HEK293 (cell line): Measurements from ENCODE around the gene COG1.
"Not testable (repeated sequence)": the region's sequence is repeated elsewhere in the genome, so short reads cannot be mapped to it uniquely, and the experiment has no call there.

Experiments
- CTCF ChIA-PET: fragments of 350-600 bp; formaldehyde crosslinking; extraction: SDS; loops from one replicate; lab custom pipeline; 2021; ENCODE audit warnings: antibody characterized with exemption; lab: Yijun Ruan, JAX
- POLR2A ChIA-PET: fragments of 300-600 bp; formaldehyde crosslinking; extraction: SDS; loops from one replicate; lab custom pipeline; 2020; ENCODE audit warnings: antibody characterized with exemption, inconsistent platforms; lab: Yijun Ruan, JAX
- H3K27ac ChIP-seq: fragments of 200-500 bp; sonication (Bioruptor generic); 2 replicates; pipeline ENCODE4 v1.5.1; 2014; ENCODE audit warnings: low read depth, low read length, control low read depth, inconsistent platforms; ENCODE audit errors: extremely low read depth
- H3K36me3 ChIP-seq, 2 experiments: fragments of 200-500 bp in 1 of 2; sonication (Bioruptor generic) in 1 of 2; 1 replicate in 1 of 2; 2 replicates in 1 of 2; pipeline ENCODE4 v1.5.1; 2014 to 2017; ENCODE audit warnings: inconsistent platforms in 2 of 2, low read length in 2 of 2; ENCODE audit not compliant: control insufficient read depth in 2 of 2, insufficient read depth in 1 of 2
- H3K4me1 ChIP-seq: fragments of 200-500 bp; sonication (Bioruptor generic); 2 replicates; pipeline ENCODE4 v1.5.1; 2014; ENCODE audit warnings: mild to moderate bottlenecking, low read length, inconsistent platforms; ENCODE audit not compliant: control insufficient read depth, insufficient read depth
- H3K4me3 ChIP-seq: 2 replicates; pipeline ENCODE4 v1.5.1; 2011; ENCODE audit warnings: low read depth, mild to moderate bottlenecking, control low read depth, low read length, moderate library complexity
- H3K9me3 ChIP-seq: fragments of 200-500 bp; sonication (Bioruptor generic); 2 replicates; pipeline ENCODE4 v1.5.1; 2014; ENCODE audit warnings: low read depth, low read length, inconsistent platforms; ENCODE audit not compliant: control insufficient read depth, insufficient read depth
- HOXD13 ChIP-seq: sonication (generic); formaldehyde crosslinking; IDR thresholded peaks from 2 replicates; pipeline ENCODE4 v1.8.0; 2022; ENCODE audit warnings: missing genetic modification reagents, borderline replicate concordance
- KLF16 ChIP-seq: fragments of 450-650 bp; formaldehyde crosslinking; IDR thresholded peaks from 2 replicates; pipeline ENCODE4 v1.5.1; 2017; ENCODE audit warnings: missing biosample characterization, missing genetic modification characterization
- KLF8 ChIP-seq: fragments of 450-650 bp; formaldehyde crosslinking; IDR thresholded peaks from 2 replicates; pipeline ENCODE4 v1.5.1; 2016; ENCODE audit warnings: missing biosample characterization, missing genetic modification characterization
- ZBTB26 ChIP-seq: fragments of 450-650 bp; formaldehyde crosslinking; optimal IDR thresholded peaks from 2 replicates; pipeline ENCODE3; 2016; ENCODE audit warnings: missing biosample characterization, mild to moderate bottlenecking, missing genetic modification characterization
- ZNF10 ChIP-seq: fragments of 450-650 bp; formaldehyde crosslinking; IDR thresholded peaks from 2 replicates; pipeline ENCODE4 v1.5.1; 2017; ENCODE audit warnings: missing biosample characterization, missing genetic modification characterization
- ZNF214 ChIP-seq: fragments of 450-650 bp; formaldehyde crosslinking; IDR thresholded peaks from 2 replicates; pipeline ENCODE4 v1.5.1; 2017; ENCODE audit warnings: missing biosample characterization, mild to moderate bottlenecking, missing genetic modification characterization, borderline replicate concordance
- ZNF266 ChIP-seq: fragments of 450-650 bp; formaldehyde crosslinking; IDR thresholded peaks from 2 replicates; pipeline ENCODE4 v1.5.1; 2016; ENCODE audit warnings: missing biosample characterization, missing genetic modification characterization, low read depth
- ZNF341 ChIP-seq: fragments of 450-650 bp; formaldehyde crosslinking; IDR thresholded peaks from 2 replicates; pipeline ENCODE4; 2016; ENCODE audit warnings: low read depth, missing biosample characterization, missing genetic modification characterization
- ZNF37A ChIP-seq: fragments of 450-650 bp; IDR thresholded peaks from 2 replicates; pipeline ENCODE4 v1.5.1; 2018; ENCODE audit warnings: missing biosample characterization, missing genetic modification characterization
- ZNF404 ChIP-seq: fragments of 450-650 bp; formaldehyde crosslinking; IDR thresholded peaks from 2 replicates; pipeline ENCODE4 v1.5.1; 2017; ENCODE audit warnings: missing biosample characterization, missing genetic modification characterization
- ZNF426 ChIP-seq: fragments of 450-650 bp; formaldehyde crosslinking; IDR thresholded peaks from 2 replicates; pipeline ENCODE4 v1.5.1; 2017; ENCODE audit warnings: missing biosample characterization, missing genetic modification characterization, mild to moderate bottlenecking, inconsistent platforms, moderate library complexity
- ZNF549 ChIP-seq: fragments of 450-650 bp; IDR thresholded peaks from 2 replicates; pipeline ENCODE4 v1.5.1; 2018; ENCODE audit warnings: missing biosample characterization, missing genetic modification characterization, mild to moderate bottlenecking, inconsistent platforms, moderate library complexity
- ZNF555 ChIP-seq: fragments of 450-650 bp; formaldehyde crosslinking; conservative IDR thresholded peaks from 2 replicates; pipeline ENCODE4 v1.5.1; 2017; ENCODE audit warnings: missing biosample characterization, mild to moderate bottlenecking, missing genetic modification characterization, inconsistent platforms
- ZNF596 ChIP-seq: fragments of 450-650 bp; IDR thresholded peaks from 2 replicates; pipeline ENCODE4 v1.5.0; 2018; ENCODE audit warnings: missing biosample characterization, mild to moderate bottlenecking, missing genetic modification characterization, moderate library complexity
- ZNF626 ChIP-seq: fragments of 450-650 bp; sonication (Bioruptor Pico); formaldehyde crosslinking; IDR thresholded peaks from 2 replicates; pipeline ENCODE4 v1.5.1; 2018; ENCODE audit warnings: missing biosample characterization, missing genetic modification characterization, inconsistent platforms
- ZNF701 ChIP-seq: fragments of 450-650 bp; formaldehyde crosslinking; IDR thresholded peaks from 2 replicates; pipeline ENCODE4 v1.5.1; 2016; ENCODE audit warnings: missing biosample characterization, missing genetic modification characterization
- ZNF830 ChIP-seq: fragments of 450-650 bp; IDR thresholded peaks from 2 replicates; pipeline ENCODE4 v1.5.0; 2018; ENCODE audit warnings: missing biosample characterization, missing genetic modification characterization, low read depth, mild to moderate bottlenecking, moderate library complexity

The COG1 gene

GRCh38 chr17:73145641-73146040, 47.2 kb upstream of the COG1 start:
- Histone ChIP-seq H3K36me3 (no peaks in the 10 kb centered on the region), H3K4me1 (no peaks in the 10 kb centered on the region), H3K9me3 (no peaks in the 10 kb centered on the region), H3K27ac (no peak overlapping the region), H3K4me3 (no peak overlapping the region)
- TF ChIP-seq ZNF10 (no peak), ZNF37A (tag by site-specific recombination) (no peak), ZNF555 (tag by site-specific recombination) (no peak), ZNF214 (tag by site-specific recombination) (no peak), ZNF830 (tag by site-specific recombination) (no peak), KLF8 (no peak), ZNF266 (tag by site-specific recombination) (no peak), ZNF701 (no peak), KLF16 (tag by site-specific recombination) (no peak), ZNF549 (tag by site-specific recombination) (no peak)
- CTCF ChIA-PET, result interaction anchor here (0.6 to 1.0 kb wide), 3 partner anchors 75 to 586 kb away, joined by 3 to 4 read pairs (median 4); no protein-coding TSS in a partner anchor
- POLR2A ChIA-PET, result interaction anchor here (0.7 kb wide), 1 partner anchor 565 kb away, joined by 3 read pairs; no protein-coding TSS in a partner anchor

DNA sequence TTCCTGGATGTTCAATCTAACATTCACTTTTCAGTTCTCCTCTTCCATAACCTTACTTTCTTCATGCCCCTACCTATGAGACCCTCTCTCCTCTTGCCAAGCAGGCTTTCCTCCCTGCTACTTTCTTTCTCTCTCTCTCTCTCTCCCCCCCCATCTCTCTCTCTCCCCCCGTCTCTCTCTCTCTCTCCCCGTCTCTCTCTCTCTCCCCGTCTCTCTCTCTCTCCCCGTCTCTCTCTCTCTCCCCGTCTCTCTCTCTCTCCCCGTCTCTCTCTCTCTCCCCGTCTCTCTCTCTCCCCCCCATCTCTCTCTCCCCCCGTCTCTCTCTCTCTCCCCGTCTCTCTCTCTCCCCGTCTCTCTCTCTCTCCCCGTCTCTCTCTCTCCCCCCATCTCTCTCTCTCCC, 45.1 kb upstream of the COG1 start:
- H3K9me3 ChIP-seq, CTCF ChIA-PET, H3K36me3 ChIP-seq, H3K4me1 ChIP-seq, H3K27ac ChIP-seq, POLR2A ChIA-PET, H3K4me3 ChIP-seq: not testable (repeated sequence)
- TF ChIP-seq ZNF596, result peak; percentile 73

DNA sequence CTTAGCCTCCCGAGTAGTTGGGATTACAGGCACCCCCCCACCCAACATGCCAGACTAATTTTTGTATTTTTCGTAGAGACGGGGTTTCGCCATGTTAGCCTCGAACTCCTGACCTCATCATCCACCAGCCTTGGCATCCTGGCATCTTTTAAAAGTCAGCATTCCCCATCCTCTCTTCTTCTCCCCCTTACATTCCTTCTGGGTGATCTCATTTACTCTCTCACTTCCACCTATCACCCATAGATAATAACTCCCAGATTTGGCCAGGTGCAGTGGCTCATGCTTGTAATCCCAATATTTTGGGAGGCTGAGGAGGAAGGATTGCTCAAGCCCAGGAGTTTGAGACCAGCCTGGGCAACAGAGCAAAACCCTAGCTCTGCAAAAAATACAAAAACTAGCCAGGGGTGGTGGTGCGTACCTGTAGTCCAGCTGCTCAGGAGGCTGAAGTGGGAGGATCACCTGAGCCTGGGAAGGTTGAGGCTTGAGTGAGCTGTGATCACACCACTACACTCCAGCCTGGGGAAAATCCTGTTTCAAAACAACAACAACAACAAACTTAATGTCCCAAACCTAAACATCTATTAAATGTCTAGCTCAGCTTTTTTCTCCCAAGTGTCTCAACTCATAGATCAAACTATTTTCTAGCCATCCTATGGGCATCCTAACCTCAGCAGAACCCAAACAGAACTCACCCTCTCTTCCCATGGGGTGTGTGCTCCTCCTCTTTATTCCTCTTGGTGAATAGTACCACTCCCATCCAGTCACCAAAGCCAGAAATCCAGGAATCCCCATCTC, 44.1 kb upstream of the COG1 start:
- Histone ChIP-seq H3K27ac (no peak overlapping the region), H3K4me3 (no peak overlapping the region), H3K4me1 (no peaks in the 10 kb centered on the region), H3K36me3 (no peaks in the 10 kb centered on the region), H3K9me3 (no peaks in the 10 kb centered on the region)
- ChIA-PET POLR2A (no interaction called here), CTCF (interaction anchor here (0.6 kb wide), 2 partner anchors 9 to 23 kb away, joined by 3 to 4 read pairs; no protein-coding TSS in a partner anchor)
- TF ChIP-seq ZNF426 (tag by site-specific recombination) (no peak), ZNF626 (no peak), HOXD13 (CRISPR knock-in tag) (no peak), ZBTB26 (tag by site-specific recombination) (no peak), ZNF404 (tag by site-specific recombination) (no peak), ZNF341 (tag by site-specific recombination) (no peak)

- H3K4me1 ChIP-seq, H3K4me3 ChIP-seq, H3K9me3 ChIP-seq, CTCF ChIA-PET, H3K36me3 ChIP-seq, H3K27ac ChIP-seq: not testable (repeated sequence)
- POLR2A ChIA-PET, result interaction anchor here (0.7 kb wide), 1 partner anchor 34 kb away, joined by 3 read pairs; no protein-coding TSS in a partner anchor
Observed at GRCh38 chr17:73150622-73151300, 42.1 kb upstream of the COG1 start.
